Suprapubic skin (tissue), 4 donors: ENCODE measurements around the gene ZNF526.

Experiments
- EP300 ChIP-seq: sonication (generic); formaldehyde crosslinking; IDR thresholded peaks from one replicate; pipeline ENCODE4 v1.6.1; 2017; ENCODE audit warnings: antibody characterized with exemption
- POLR2A ChIP-seq, 2 donors: fragments of 450-650 bp; IDR thresholded peaks; one replicate each; pipeline ENCODE4 v1.6.1; 2017; ENCODE audit warnings: antibody characterized with exemption in 2 of 2, mild to moderate bottlenecking in 2 of 2, moderate library complexity in 2 of 2
- POLR2AphosphoS5 ChIP-seq, 3 donors: sonication (generic); formaldehyde crosslinking; IDR thresholded peaks; one replicate each; pipeline ENCODE4 v1.6.1; 2017; ENCODE audit warnings: antibody characterized with exemption in 3 of 3
- TF ChIP-seq, protein P1 (sequence below), 2 donors: fragments of 200-600 bp in 1 of 2; fragments of 450-650 bp in 1 of 2; sonication (generic) in 1 of 2; IDR thresholded peaks; one replicate each; pipeline ENCODE4 v1.5.1; 2016 to 2019; ENCODE audit warnings: antibody characterized with exemption in 2 of 2, mild to moderate bottlenecking in 1 of 2, moderate library complexity in 1 of 2

DNA sequence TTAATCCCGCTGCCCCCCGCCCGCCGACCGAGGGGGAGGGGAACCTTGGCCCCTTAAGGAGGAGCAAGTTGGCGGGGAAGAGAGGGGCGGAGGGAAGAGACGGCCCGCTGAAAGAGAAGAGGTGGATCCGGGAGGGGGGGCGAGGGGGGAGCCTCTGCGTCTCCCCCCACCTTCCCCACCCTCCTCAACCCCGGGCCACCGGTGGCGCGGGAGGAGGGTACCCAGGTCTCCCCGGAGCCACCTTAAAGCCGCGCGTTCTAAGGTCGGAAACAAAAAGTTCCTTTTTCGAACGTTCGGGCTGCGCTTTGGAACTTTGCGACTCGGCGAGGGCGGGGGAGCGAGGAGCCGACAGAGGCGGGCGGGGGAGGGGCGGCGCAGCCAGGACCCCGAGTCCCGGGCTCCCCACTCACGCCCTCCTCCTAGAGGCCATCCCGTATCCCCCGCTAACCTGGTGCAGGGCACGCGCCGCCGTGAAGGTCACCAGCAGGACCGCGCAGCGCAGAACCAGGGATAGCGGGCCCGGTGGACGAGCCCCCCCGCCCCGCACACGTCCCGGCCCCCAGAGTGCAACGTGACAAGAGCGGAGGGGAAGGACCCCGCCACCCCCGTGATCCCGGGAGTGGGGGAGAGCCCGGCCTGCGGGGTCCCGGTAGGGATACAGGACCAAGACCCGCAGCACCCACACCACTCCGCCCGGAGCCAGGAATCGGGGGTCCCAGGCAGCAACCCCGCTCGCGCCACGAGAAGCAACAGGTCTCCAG, 34.2 kb downstream of the ZNF526 start:
- TF ChIP-seq, protein P1, sequence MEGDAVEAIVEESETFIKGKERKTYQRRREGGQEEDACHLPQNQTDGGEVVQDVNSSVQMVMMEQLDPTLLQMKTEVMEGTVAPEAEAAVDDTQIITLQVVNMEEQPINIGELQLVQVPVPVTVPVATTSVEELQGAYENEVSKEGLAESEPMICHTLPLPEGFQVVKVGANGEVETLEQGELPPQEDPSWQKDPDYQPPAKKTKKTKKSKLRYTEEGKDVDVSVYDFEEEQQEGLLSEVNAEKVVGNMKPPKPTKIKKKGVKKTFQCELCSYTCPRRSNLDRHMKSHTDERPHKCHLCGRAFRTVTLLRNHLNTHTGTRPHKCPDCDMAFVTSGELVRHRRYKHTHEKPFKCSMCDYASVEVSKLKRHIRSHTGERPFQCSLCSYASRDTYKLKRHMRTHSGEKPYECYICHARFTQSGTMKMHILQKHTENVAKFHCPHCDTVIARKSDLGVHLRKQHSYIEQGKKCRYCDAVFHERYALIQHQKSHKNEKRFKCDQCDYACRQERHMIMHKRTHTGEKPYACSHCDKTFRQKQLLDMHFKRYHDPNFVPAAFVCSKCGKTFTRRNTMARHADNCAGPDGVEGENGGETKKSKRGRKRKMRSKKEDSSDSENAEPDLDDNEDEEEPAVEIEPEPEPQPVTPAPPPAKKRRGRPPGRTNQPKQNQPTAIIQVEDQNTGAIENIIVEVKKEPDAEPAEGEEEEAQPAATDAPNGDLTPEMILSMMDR (IDR thresholded peaks at IDR 0.05) = no peak
- TF ChIP-seq EP300 (no peak), POLR2A (IDR thresholded peaks at IDR 0.05) (no peak), POLR2AphosphoS5 (IDR thresholded peaks at IDR 0.05) (no peak)
